ENCODE results near the gene NTRK3. TPM values are rescaled to one million over a fixed set of nuclear protein-coding genes. Genes with fewer than 3 reads are reported as not detected.

NTRK3 gene
- total and polyA plus RNA-seq, 3 donors from 2014 or later = 10.7 to 40.6 (median 24.6) TPM

GRCh38 chr15:88257311-88258092, 963 bp upstream of the NTRK3 start:
- Histone ChIP-seq H3K27ac (no peak overlapping the region), H3K27me3 (no peaks in the 10 kb centered on the region)
- WGBS, 2 donors = 0 to 1% methylated on average over 25 to 49 of the region's 49 CpGs

GRCh38 chr15:88255484-88256278, 858 bp downstream of the NTRK3 start:
- Histone ChIP-seq H3K9me3 (no peaks in the 10 kb centered on the region), H3K27ac (no peak overlapping the region), H3K36me3 (ENCODE audit: low read depth, missing control alignments) (no peaks in the 10 kb centered on the region), H3K4me3 (peak overlapping the region; percentile 14 to 36), H3K27me3 (no peaks in the 10 kb centered on the region), H3K4me1 (peaks cover 9% of the 10 kb centered on the region)
- TF ChIP-seq CTCF (IDR thresholded peaks at IDR 0.05) (no peak), POLR2A (IDR thresholded peaks at IDR 0.05) (no peak)
- peak; percentile 43 for DNase-seq
- WGBS, 2 donors = 0 to 1% methylated on average over 22 to 42 of the region's 58 CpGs
- intact Hi-C loops (cut with DNase I; ENCODE audit: low total_unique reads) = no loop called here

More at GRCh38 chr15:88257311-88258092, 963 bp upstream of the NTRK3 start:
- H3K4me3 ChIP-seq = peak overlapping the region; percentile 36 to 49
- no peaks in the 10 kb centered on the region for H3K9me3 ChIP-seq
- DNase-seq = no peak
- H3K4me1 ChIP-seq = peaks cover 9% of the 10 kb centered on the region
- intact Hi-C loops (cut with DNase I; ENCODE audit: low total_unique reads) = no loop called here
- H3K36me3 ChIP-seq (ENCODE audit: low read depth, missing control alignments) = no peaks in the 10 kb centered on the region
- TF ChIP-seq CTCF (IDR thresholded peaks at IDR 0.05) (no peak), POLR2A (IDR thresholded peaks at IDR 0.05) (no peak)

GRCh38 chr15:88255087-88255483, 1.5 kb downstream of the NTRK3 start:
- WGBS, 2 donors = 6 to 10% methylated on average over 23 of the region's 23 CpGs
- Histone ChIP-seq H3K4me1 (peaks cover 9% of the 10 kb centered on the region), H3K9me3 (no peaks in the 10 kb centered on the region), H3K27me3 (no peaks in the 10 kb centered on the region), H3K4me3 (peak overlapping the region in 1 of 2 donors; percentile 14), H3K27ac (no peak overlapping the region), H3K36me3 (ENCODE audit: low read depth, missing control alignments) (no peaks in the 10 kb centered on the region)
- DNase-seq = no peak
- no peak for TF ChIP-seq POLR2A (IDR thresholded peaks at IDR 0.05)
- no peak for TF ChIP-seq CTCF (IDR thresholded peaks at IDR 0.05)
- intact Hi-C loops (cut with DNase I; ENCODE audit: low total_unique reads) = no loop called here

- H3K9me3 ChIP-seq = no peaks in the 10 kb centered on the region
- 95 to 100% methylated on average over 1 to 7 of the region's 7 CpGs for WGBS, 2 donors
- TF ChIP-seq POLR2A (IDR thresholded peaks at IDR 0.05) = no peak
- TF ChIP-seq CTCF (IDR thresholded peaks at IDR 0.05) = no peak
Observed at GRCh38 chr15:88252441-88252840, 4.1 kb downstream of the NTRK3 start.

More at GRCh38 chr15:88252441-88252840, 4.1 kb downstream of the NTRK3 start:
- peaks cover 9% of the 10 kb centered on the region for H3K4me1 ChIP-seq
- intact Hi-C loops (cut with DNase I; ENCODE audit: low total_unique reads) = no loop called here
- H3K4me3 ChIP-seq = no peak overlapping the region
- H3K27ac ChIP-seq = no peak overlapping the region
- H3K27me3 ChIP-seq = no peaks in the 10 kb centered on the region
- DNase-seq = no peak
- no peaks in the 10 kb centered on the region for H3K36me3 ChIP-seq (ENCODE audit: low read depth, missing control alignments)

Data from testis (tissue), 3 donors.